Embryonic facial prominence (tissue), 1 donor: Measurements from ENCODE around the gene PPP1R37.
"Not testable (repeated sequence)": the region's sequence is repeated elsewhere in the genome, so short reads cannot be mapped to it uniquely, and the experiment has no call there.

ENCODE experiments used
- DNase-seq: peaks from one replicate; pipeline ENCODE4 v3.0.0-alpha.2; 2016; ENCODE audit errors: extremely low spot score

PPP1R37 gene

DNA sequence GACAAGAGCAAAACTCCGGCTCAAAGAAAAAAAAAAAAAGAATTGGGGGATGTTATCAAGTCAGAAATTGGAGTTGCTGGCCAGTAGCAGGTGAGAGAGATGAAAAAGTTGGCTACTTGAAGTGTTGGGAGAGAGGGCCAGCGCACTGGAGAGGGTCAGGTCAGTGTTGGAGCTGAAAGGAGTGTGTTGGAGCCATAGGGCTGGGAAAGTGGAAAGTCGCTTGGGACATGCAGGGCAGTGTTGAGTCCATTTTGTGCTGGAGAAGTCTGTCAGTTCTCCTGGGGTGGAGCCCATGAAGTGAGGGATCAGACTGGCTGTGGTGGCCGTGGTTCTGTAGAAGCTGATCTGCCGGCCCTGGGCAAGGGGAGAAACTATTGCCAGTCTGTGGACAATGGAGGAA is 1.7 kb downstream of the PPP1R37 start:
- DNase-seq: no peak

DNA sequence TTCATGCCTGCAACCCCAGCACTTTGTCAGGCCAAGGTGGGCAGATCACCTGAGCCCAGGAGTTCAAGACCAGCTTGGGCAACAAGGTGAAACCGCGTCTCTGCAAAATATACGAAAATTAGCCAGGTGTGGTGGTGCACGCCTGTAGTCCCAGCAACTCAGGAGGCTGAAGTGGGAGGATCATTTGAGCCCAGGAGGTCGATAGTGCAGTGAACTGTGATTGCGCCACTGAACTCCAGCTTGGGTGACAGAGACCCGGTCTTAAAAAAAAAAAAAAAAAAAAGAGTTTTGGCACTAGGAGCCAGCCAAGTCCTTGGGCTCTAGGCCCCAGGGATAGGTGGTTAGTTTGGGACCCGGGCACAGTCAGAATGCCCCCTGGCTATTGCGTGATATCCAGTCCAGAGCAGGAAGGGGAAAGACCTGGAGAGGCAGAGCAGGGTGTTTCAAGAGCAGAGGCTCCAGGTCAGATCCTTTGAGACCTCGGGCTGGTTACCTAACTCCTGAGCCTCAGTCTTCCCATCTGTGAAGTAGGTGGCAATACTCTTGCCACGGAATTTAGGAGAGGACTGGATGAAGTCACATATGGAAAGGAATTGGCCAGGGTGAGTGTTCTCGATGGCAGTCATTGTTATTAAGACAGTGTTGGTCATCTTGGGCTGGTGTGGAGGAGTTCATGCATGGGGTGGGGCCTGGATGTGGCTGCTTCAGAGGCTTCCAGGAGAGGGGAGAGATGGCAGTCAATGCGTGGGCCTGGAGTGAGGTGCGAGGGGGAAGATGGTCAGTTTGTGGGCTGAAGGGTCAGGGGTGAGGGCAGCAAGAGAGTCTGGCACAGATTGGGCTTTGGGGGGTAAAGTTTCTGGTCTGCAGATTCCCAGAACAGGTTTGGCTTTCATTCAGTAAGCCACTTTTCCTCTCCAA is 2.8 kb downstream of the PPP1R37 start:
- DNase-seq: no peak

DNA sequence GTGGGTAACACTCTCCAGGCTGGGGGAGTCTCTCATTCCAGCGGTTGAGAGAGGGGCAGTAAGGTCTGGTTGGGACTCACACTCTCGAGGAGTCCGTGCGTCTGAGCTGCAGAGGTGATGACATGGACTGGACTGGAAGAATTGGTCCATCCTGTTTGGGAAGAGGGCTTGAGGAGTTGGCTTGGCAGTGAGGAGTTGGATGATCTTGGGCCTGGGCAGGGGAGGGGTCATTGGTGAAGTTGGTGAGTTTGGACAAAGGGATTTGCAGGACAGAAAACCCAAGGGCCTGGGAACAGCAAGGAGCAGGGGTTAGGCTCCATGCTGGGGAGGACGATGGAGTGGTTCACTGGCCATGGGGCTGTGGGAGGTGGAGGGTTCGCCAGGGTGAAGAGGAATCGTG is 3.7 kb downstream of the PPP1R37 start:
- no peak for DNase-seq

DNA sequence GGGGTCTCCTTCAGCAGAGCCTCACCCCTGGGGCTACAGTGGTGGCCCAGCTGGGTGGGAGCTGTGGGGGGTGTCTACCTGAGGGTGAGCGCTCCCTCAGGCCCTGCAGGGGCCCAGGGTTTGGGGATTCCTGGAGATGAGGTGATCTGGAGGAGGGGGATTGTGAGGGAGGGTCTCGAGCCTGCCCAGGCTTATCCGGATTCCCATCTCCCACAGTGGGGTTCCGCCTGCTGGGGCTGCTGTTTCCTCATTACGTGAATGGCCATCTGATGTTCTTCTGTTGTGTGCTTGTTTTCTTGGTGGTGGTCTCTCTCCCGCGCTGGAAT is 4.4 kb downstream of the PPP1R37 start:
- no peak for DNase-seq

DNA sequence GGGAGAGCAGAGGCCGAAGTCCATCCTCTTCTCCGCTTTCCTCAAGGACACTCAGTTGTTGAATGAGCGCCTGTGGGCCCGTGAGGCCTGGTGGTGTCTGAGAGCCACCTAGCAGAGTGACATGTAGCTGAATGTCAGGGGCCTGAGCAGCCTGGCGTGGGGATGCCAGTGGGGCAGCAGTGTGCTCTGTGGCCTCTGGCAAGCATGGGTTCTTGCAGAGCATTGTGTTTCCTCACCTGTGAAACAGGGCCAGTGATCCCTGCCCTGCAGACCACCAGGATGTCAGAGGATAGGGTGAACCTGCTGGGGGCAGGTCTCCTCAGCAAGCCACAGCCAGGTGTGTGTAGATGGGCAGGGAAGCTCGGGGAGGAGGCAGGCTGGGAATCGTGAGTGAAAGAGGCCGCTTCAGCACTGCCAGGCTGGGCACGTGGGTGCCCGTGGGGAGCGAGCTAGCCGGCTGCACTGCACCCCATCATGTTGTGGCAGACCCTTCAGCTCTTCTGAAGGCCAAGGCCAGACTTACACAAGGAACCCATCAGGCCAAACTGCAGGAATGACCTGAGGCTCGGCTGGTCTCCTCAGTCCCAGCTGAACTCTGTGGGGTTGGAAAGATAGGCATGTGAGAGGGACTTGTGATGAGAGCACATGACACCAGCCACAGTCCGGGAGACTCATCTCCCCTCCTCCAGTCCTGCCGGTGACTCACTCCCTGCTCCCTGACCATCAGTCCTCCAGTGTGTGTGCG is 5.0 kb downstream of the PPP1R37 start:
- DNase-seq: no peak

DNA sequence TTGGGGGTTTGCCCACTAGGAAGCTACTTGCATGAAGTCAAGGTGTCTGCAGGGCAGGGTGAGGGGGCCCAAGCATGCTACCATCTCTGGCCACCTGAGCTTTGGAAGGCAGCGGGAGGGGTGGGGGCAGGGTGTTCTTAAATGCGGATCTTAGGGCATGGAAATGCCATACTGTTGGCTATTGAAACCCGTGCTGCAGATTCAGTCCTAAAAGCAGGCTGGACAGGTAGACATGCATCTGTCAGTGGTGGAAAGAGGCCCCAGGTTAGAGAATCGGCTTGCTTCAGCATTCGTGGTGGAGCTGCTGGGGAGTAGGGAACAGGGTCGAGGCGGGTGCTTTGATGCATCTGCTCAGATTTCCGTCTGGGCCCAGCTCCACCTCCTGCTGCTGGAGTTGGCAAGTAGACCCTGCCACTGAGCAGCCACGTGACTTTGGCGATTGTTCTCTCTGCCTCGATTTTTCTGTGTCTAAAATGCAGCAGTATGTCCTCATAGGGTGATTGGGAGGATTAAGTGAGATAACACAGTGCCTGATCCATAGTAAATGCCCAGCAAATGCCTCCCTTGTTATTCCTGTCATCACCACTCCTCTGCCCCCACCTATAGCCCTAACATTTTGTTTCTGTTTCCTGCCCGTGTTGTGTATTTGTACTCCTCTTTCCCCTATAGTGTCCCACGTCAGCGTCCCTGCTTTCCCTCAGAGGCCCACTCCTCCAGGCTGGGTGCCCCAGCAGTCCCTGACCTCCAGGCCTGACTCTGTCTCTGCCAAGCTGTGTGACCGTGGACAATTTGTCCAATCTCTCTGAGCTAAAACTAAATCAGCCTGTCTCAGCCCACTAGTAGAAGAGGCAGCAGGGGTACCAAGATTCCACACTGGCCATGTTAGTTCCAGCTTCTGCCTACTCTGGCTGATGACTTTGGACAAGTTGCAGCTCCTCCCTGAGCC is 5.8 kb downstream of the PPP1R37 start:
- no peak for DNase-seq

DNA sequence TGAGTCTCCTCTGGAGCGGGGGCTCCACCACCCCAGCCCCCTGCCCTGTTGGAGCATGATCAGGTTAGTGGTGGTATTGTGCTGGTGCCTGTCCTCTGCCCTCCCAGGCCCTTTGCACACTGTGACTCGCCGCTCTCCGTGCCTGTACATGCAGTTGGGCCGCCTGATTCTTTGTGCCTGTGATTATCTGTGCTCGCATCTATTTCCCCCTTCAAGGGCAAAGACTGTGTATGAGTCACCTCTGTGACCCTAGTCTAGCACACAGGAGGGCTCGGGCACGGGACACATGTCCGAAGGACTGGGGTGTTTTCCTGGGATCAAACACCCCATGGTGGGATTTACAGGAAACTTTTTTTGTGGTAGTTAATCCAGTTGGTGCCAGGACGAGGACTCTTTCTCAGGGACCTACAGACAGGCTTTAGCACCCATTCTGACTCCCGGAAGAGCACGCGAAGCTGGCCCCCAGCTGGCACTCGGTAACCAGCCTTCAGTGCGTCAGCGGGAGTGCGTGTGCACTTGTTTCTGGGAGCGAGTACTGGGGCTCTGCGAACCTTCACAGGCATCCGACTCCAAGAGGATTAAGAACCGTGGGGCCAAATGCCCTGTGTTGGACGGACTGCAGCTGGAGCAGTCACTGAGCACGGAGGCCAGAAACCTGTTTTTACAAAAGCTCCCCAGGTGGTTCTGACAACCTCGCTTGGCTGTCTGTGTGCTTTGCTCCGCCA is 6.7 kb downstream of the PPP1R37 start:
- no peak for DNase-seq

DNA sequence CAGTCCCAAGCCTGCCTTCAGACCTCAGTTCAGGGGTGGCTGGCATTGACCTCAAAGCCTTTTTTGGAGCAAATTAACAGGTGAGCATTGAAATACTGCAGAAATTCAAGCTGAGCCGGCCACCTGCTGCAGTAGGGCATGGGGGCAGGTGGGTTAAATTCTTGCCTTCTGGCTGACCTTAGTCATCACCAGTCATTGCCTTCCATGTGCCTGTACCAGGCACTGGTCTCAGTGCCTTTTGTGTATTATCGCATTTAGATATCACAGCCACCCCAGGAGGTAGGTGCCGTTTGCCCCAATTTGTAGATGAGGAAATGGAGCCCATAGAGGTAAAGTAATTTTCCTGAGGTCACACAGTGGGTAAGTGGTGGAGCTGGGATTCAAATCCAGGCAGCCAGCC is 7.2 kb downstream of the PPP1R37 start:
- no peak for DNase-seq

DNA sequence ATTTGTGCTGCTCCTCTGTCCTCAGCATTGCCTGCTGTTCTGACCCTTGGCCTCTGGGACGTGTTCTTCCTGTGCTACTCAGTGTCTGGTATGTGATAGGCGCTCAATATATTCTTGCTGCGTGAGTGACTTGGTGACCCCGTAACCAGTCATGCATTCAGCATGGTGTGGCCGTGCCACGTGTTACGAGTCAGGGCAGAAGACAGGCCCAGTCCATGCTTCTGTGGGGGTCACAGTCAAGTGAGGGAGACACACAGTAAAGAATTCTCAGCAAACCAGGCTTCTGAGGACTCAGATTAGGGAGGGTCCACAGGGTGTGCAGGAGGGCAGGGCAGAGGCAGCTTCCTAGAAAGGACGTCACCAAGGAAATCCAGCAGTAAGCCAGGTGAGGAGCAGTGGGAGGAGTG is 7.9 kb downstream of the PPP1R37 start:
- no peak for DNase-seq

DNA sequence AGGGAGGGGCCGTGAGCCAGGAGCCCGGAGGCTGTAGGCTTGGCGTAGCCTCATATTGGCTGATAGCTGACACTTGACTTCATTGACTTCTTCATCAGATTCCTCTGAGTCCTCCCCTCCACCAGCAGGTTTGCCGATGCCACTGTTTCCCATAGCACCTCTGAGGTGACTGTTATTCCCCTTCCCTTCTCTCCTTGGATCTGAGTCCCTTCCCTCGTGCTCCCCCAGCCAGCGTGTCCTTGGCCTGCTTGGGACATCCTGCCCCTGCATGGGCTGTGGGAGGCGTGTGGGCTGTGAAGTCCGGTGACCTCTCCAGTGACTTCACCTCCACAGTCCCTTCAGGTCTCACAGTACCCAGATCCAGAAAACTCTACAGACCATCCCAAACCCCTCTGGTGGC is 8.8 kb downstream of the PPP1R37 start:
- DNase-seq: no peak

DNA sequence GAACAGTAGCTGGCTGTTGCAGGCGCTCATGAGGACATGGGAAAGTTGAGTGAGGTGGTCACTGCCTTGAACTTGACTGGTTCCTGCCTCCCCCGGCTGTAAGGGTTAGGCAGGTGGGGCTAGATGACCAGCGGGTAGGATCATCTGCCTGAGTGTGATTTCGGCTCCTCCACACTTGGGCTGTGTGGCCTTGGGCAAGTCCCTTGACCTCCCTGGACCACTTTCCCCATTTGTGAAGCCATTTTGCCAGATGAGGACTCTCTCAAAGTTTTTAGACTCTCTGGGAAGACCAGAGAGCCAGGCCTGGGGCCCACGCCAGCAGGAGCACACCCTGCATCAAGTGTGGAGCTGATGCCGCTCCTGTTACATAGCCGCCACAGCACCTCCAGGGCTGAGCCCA is 9.5 kb downstream of the PPP1R37 start:
- no peak for DNase-seq

DNA sequence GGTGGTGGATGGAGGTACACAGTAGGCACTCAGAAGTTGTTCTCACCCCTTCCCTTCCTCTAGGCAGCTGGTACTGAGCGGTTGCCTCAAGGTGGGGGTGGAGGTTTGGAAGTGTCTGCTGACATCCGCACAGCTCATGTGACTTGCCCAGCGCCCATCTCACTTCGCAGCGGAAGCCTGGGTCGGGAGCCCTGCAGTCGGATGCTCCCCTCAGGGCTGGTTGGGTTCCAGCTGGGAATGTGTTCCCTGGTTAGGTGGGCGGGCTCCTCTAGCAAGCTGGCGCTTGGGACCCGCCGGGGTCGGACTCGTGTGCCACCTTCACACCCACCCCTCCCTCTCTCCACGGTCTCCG is 10.2 kb downstream of the PPP1R37 start:
- DNase-seq: no peak

DNA sequence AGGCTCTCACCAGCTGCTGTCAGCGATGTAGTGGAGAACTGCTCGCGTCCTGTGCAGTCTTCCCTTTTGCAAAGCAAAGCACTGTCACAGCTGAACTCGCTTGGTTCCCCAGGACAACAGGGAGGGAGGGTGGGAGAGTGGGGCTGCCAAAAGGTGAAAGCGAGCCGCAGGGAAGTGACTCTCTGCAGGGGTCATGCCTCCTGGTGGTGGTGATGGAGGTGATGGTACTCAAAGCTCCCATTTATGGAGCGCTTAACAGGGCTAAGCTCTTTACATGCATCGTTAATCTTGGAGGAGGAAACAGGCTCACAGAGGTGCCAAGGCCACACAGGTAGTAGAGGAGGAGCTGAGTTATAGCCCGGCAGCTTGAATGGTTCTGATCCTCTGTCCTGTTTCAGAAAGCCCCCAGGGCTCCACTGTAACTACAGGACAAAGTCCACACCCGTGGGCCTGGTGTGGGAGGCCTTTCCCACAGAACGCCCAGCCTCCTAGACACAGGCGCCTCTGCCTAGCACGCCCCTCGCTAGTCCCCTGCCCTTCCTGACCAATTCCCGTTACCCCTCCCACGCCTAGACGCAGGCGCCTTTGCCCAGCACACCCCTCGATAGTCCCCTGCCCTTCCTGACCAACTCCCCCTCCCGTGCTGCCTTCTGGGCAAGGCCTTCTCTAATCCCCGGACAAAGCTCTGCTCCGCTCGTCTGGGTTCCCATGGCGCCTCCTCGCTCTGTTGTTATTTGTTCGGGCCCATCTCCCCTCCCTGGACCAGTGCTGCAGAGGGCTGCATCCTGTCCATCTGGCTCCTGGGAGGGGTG is 10.7 kb downstream of the PPP1R37 start:
- DNase-seq: no peak

DNA sequence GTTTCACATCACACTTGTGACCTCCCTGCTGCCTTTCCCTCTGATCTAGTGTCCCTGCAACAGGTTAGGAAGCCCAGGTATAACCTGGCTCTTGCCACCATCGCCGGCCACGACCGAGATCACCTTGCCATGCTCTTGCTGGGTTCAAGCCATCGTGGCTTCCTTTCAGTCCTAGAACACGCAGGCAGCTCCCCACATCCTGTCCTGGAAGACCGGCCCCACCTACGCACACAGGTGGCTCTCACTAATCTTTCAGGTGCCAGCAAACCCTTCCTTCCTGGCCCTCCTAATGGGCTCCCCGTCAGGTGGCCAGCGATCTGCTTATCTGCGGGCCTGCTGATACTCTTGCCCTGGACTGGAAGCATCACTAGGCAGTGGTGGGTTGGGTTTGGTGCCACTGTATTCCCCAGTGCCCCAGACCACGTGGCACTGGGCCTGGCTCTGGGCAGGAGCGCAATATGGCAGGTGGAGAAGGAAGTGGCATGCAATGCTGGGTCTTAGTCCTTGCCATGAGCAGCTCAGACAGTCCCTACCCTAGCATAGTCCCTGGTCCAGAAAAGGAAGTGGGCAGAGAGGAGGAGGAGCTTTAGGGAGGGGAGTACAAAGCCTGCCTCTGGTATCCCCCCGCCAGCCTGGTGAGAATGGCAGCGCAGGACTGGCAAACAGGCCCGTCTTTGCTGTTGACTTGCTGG is 11.8 kb downstream of the PPP1R37 start:
- DNase-seq: no peak

DNA sequence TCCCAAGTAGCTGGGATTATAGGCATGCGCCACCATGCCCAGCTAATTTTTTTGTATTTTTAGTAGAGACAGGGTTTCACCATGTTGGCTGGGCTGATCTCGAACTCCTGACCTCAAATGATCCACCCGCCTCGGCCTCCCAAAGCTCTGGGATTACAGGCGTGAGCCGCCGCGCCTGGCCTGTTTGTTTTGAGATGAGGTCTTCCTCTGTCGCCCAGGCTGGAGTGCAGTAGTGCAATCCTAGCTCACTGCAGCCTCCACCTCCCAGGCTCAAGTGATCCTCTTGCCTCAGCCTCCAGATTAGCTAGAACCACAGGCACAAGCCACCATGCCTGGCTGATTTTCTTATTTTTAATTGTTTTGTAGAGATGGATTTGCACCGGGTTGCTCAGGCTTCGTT is 13.4 kb downstream of the PPP1R37 start:
- not testable (repeated sequence) for DNase-seq

DNA sequence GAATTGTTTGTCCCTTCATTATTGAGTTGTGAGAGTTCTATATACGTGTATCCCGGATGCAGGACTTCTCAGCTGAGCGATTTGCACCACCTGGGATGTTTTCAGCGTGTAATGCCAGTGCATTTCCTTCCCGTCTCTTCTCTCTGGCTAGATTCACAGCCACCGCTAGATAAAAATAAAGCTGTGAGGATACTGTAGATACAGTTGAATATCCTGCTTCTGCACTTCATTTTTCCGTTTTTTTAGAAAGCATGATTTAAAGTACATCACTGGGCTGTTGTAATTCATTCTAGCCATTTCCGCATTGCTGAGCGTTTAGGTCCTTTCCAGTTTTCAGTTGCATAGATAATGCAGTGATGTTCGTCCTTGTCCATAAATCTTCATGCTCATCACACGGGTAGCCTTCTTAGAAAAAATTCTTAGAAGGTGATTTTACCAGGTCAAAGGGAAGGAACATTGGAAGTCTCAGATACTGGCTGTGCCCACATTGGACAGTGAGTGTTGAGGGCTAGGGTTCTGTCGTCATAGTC is 14.7 kb downstream of the PPP1R37 start:
- no peak for DNase-seq

DNA sequence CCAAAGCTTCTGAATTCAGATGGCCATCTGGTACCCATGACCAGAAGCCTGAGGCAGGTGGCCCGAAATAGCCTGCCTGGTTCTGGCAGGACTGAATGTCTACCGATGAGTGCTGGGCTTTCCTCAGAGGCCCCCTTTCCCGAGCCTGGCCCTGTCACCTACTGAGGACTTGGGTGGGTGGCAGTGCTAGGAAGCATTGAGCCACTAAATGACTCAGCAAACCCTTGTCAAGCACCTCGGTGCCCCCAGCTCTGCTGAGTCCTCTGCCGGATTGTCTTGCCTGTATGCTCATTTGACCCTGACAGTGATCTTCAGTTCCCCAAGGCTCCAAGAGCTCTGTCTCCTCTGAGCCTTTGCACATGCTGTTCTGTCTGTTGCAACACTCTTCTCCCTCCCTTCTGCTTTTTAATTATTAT is 17.9 kb downstream of the PPP1R37 start:
- no peak for DNase-seq

DNA sequence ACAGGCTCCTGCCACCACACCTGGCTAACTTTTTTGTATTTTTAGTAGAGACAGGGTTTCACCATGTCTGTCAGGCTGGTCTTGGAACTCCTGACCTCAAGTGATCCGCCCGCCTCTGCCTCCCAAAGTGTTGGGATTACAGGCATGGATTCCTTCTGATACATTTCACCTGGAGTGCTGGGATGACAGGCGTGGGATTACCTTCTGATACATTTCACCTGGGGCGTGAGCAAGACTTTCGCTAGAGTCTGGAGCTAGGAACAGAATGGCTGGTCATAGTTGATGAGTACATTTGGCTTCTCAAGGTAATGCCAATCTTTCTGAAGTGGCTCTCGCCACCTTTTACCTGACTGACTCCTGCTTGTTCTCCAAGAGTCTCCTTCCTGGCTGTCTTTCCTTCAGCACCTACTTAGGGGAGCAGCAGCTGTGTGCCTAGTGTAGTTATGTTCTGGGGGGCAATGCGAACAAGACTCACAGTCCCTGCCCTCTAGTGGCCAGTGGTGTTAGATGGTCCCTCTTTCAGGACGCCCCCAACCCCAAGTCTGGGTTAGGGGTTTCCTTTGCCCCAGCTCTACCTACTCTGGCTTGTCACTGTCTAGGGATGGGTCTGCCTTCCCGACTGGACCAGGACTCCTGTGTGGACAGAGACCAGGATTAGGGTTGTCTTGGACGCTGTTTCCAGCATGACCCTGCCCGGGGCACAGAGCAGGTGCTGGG is 19.3 kb downstream of the PPP1R37 start:
- DNase-seq: no peak

DNA sequence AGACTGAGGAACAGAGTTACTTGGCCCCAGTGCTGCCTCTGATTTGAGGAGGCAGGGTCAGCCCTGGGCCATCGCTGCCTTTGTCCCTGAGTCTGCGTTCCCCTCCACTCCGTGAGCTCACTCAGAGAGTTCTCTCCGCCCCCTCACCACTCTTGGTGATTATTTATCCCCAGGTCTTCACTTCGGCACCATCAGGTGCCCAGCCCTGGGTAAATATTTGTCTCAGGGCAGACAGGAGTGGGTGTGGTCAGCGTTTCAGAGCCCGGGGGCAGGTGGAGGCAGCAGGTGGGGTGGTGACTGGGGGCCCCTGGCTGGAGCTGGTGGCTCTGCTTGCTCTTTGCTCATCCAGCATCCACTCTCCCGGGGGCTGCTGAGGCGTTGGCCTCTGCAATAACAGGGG is 20.6 kb downstream of the PPP1R37 start:
- DNase-seq: no peak
